Stimulated activated CD8-positive, alpha-beta memory T cell treated with anti-CD3 and anti-CD28 coated beads, Interleukin-12 subunit alpha, Interleukin-12 subunit beta, amount 100 ng/mL, for 4 hours (primary cell): ENCODE measurements around the gene ESR2.
"Not testable (repeated sequence)": the region's sequence is repeated elsewhere in the genome, so short reads cannot be mapped to it uniquely, and the experiment has no call there.

Experiments
- DNase-seq: peaks from one replicate; pipeline ENCODE4 v3.0.0-alpha.2; 2020; ENCODE audit warnings: low read depth

ESR2 gene

DNA sequence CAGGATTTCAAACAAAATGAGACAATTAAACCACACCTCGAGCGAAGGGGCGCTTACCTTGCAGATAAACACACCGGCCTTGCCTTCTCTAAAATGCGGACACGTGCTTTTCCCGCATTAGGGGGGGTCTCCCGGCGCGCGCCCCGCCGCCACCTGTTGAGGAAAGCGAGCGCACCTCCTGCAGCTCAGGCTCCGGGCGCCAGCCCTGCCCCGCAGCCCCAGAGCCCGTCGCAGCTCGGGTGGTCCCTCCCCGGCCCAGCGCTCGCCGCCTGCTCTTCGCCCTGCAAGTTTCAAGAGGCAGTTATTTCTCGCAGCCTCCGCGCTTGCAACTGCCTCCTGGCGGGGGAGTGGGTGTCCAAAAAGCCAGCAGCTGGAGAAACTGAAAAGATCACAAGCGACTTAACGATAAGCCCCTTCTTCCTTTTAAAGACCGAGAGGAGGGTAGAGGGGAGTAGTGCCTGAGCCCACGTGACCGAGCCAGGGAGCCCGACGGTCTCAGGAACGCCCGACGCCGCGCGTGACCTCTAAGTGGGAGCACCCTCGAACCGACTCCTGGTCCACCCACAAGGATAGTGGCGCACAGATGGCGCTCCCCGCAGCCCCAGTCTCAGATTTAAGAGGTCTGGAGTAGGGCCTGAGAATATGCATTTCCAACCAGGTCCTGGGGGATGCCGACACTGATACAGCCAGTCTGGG is at the start of gene ESR2:
ESR2 (minus strand) TSS at position 396 of the 696 bp plus-strand sequence. CDS start 11,386 bp downstream, outside the sequence.
- DNase-seq, result no peak

DNA sequence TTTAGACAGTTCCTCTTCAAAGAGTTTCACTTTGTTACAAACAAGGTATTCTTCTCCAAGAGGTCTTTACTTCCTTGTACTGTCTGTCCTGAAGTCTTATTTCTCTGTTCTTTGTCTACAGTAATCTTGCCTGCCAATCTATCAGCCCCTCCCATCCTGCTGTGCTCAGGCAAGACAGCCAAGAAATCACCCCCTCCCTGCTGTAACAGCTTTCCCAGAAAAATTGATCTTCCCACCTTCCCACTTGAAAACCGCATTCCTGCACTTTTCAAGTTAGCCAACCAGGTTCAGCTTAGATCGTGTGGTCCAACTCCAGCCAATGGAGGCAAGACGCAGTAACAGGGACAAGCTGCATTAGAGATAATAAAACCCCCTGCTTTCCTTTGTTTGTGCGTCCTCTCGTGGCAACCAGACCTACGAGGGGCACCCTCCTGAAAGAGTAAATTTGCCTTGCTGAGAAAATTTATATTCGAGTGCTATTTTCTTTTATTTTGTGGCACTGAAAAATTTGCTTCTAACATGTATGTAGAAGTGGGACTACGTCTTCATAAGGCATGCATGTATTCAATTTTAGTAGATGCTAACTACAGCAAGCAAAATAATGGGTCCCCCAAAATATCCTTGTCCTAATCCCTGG is 46.5 kb upstream of the ESR2 start:
- no peak for DNase-seq

DNA sequence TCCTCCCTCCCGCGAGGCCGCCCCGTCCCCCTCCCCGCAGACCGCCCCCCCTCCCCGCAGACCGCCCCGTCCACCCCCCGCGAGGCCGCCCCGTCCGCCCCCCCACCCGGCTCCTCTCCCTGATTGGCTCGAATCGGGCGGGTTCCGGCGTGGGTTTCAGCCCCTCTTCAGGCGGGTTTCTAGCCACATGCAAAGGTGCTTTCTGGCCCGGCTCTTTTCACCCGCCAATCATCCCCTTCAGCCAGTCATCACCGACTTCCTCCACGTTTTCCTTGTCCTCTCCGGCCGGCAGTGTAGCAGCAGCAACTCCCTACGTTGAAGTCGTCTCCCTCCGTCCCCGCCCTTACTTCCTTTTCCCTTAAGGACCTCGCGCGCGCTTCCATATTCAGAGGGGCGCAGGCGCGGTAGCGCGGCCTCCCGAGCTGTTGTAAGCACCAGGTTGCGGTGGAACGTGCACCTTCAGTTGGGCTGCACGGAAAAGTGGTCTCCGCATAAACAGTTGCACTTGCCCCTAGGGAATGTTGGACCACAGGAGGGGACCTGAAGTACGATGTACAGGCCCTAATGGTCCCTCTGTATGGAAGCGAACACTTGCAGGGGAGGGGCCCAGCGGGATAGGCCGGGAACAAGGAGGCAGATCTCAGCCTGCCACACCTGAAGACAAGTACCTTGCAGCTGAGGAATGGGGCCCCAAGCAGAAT is 44.6 kb upstream of the ESR2 start:
- peak; percentile 77 for DNase-seq

GRCh38 chr14:64337888-64338615 is 43.9 kb upstream of the ESR2 start:
- DNase-seq, result no peak

DNA sequence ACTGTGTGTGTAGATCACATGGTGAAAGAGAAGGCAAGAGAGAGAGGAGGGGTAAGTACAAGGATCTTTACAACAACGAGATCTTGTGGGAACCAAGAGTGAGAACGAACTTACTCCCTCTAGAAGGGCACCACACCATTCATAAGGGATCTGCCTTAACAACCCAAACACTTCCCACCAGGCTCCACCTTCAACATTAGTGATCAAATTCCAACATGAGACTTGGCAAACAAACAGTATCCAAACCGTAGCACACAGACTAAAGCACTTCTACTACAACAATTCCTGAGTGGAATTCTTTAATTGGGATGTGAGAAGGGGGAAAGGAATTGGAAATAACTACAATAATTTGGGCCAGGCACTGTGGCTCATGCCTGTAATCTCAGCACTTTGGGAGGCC is 35.0 kb upstream of the ESR2 start:
- no peak for DNase-seq

DNA sequence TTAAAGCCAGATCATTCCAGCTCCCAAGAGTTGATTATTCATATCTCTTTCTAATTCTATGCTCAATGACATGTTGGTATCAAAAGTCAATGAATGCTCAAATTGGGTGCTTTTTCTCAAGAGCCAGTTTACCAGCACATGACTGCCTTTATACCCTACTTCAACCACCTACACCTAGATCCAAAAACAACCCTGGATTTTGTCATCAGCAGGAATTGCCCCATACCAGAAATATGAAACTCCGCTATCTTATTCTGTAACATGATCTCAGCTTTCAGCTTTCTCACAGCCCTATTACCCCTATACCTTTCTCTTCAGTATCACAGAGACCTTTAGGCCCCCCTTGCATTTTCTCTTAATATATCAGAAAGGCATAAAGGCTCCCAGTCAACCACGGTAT is 32.3 kb upstream of the ESR2 start:
- no peak for DNase-seq

DNA sequence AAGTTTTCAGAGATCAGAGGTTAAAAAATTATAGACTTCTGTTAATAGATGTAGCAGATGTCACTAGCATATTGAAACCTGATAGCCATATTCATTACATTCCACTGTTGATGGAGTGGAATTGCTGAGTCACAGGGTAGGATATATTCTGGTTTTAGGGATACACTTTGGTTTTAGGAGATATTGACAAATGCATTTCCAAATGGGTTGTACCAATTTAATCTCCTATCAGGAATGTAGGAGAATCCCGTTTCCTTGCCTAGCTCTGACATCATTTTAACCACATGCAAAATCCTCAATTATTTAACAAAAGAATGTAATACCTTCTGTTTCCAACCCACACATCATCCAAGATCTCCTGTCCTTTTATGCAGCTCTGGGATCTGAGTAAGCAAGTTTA is 30.7 kb upstream of the ESR2 start:
- no peak for DNase-seq

- DNase-seq, result no peak
These were observed 30.3 kb upstream of the ESR2 start for GRCh38 chr14:64324461-64324860.

- not testable (repeated sequence) for DNase-seq
These were observed 26.2 kb upstream of the ESR2 start for GRCh38 chr14:64320362-64320761.

- DNase-seq, result not testable (repeated sequence)
These were observed 24.5 kb upstream of the ESR2 start for GRCh38 chr14:64318695-64319094.

GRCh38 chr14:64303471-64303917 is 9.3 kb upstream of the ESR2 start:
- no peak for DNase-seq

DNA sequence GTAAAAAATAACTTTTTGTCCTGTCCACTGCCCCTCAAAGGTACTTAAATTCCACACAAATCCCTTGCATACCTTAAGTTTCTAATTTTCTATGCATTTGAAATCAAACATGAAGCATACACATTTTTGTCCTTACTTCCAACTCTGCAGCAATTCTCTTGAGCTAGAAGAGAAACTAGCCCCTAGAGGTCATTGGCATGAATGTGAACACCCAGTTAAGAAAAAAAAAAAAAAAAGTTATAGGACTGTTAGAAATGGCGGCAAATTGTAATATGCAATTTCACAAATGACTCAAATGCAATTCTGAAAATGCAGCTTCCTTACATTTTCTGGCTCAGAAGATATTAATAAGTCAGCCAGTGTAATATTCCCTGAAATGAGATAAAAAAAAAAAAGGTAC is 4.6 kb upstream of the ESR2 start:
- DNase-seq, result no peak

- DNase-seq, result no peak
These were observed 2.4 kb upstream of the ESR2 start for GRCh38 chr14:64296561-64296960.

- peak; percentile 65 for DNase-seq
These were observed 672 bp upstream of the ESR2 start for GRCh38 chr14:64294672-64295413.

DNA sequence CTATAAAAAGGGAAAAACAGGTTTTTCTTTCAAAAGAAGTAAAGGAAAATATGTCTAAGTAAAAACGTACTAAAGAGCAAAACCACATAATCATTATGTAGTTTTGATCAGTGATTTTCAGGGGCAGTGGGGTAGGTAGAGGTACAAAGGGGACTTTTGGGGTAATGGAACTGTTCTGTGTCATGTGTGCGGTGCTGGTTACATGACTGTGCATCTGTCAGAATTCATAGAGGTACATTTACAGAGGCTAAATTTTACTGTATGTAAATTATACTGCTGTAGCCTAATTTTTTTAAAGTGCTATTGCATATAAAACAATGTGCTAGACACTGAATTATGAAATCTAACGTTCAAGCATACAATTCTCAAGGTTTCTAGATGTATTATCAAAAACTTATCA is 2.0 kb downstream of the ESR2 start:
- DNase-seq, result no peak

DNA sequence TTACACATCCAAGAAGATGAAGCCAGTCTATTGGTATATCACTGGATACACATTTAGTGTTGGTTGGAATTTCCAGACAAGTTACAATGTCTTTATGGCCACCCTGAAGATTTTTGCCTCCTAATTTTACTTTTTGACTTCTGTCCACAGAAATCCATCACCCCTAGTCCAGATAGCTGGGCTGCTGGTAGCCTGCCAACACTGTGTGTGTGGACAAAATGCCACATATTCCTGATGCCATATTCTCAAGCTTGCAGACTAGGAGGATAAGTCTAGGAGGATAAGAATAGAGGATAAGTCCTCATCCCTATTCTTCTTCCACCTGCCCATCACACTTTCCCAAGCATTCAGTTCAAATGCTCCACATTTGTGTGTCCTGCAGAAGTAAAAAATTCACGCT is 4.6 kb downstream of the ESR2 start:
- no peak for DNase-seq

GRCh38 chr14:64281805-64282204 is 12.4 kb downstream of the ESR2 start:
- no peak for DNase-seq

GRCh38 chr14:64279704-64280668 is 14.2 kb downstream of the ESR2 start:
- DNase-seq, result no peak

DNA sequence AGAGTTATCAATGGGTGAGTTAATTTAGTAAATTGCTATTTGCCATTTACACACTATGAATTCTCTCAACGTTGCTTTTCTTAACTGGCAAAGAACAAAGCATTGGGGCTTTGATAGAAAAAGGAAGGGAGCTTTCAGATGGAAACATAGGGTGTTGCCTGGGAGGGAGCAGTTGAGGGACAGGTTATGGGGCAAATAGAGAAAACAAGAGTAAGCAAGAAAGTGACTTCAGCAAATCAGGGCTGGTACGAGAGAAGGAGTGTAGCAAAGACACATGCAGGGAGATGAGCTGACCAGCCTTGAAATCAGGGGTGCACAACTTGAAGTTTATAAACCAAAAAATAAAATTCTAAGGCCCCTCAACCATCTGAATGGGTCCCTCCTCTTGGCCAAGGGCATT is 15.7 kb downstream of the ESR2 start:
- no peak for DNase-seq

DNA sequence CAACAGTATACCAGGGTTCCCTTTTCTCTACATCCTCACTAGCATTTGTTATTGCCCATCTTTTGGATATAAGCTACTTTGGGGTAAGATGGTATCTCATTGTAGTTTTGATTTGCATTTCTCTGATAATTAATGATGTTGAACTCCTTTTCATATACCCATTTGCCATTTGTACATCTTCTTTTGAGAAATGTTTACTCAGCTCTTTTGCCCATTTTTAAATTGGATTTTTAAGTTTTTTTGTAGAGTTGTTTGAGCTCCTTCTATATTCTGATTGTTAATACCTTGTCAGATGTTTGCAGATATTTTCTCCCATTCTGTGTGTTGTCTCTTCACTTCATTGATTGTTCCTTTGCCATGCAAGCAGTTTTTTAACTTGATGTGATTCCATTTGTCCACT is 22.2 kb downstream of the ESR2 start:
- DNase-seq, result no peak

- no peak for DNase-seq
These were observed 27.9 kb downstream of the ESR2 start for GRCh38 chr14:64266239-64266638.
